ENCODE data around the gene ZNF689.

Gene ZNF689

GRCh38 chr16:30556125-30556473 is 54.1 kb downstream of the ZNF689 start:
- H3K4me3 ChIP-seq (replicated peaks; ENCODE audit: low read depth, low read length) = no peak overlapping the region
- TF ChIP-seq CTCF (IDR thresholded peaks at IDR 0.05; ENCODE audit: low read length, missing control alignments) = no peak
- DNase-seq (ENCODE audit: low read depth) = no peak

DNA sequence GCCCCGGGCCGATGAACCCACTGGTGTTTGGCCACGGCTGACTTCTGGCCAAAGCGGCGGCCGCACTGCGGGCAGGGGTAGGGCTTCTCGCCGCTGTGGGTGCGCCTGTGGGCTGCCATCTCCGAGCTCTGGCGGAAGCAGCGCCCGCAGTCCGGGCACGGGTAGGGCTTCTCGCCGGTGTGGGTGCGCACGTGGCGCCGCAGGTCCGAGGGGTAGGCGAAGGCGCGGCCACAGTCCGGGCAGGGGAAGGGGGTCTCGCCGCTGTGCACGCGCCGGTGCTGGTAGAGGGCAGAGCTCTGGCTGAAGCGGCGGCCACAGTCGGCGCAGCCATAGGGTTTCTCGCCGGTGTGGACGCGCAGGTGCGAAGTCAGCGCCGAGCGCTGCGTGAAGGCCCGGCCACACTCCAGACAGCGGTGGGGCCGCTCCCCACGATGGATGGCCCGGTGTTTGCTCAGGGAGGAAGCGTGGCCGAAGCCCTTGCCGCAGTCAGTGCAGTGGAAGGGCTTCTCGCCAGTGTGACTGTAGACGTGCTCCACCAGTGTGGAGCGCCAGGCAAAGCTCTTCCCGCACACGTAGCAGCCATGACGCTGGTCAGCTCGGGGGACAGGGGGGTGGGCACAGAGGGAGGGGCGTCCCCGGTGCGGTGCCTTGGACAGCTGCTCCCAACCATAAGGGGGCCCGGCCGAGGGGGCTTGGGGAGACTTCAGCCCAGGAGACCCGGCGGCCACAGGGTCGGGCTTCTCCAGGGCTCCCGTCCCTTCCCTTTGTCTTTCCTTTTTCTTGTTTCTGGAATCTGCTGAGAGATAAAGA is 54.7 kb downstream of the ZNF689 start:
- no peak overlapping the region for H3K4me3 ChIP-seq (replicated peaks; ENCODE audit: low read depth, low read length)
- no peak for DNase-seq (ENCODE audit: low read depth)
- TF ChIP-seq CTCF (IDR thresholded peaks at IDR 0.05; ENCODE audit: low read length, missing control alignments) = no peak

GRCh38 chr16:30554557-30555314 is 55.5 kb downstream of the ZNF689 start:
- TF ChIP-seq CTCF (IDR thresholded peaks at IDR 0.05; ENCODE audit: low read length, missing control alignments) = no peak
- no peak for DNase-seq (ENCODE audit: low read depth)
- no peak overlapping the region for H3K4me3 ChIP-seq (replicated peaks; ENCODE audit: low read depth, low read length)

DNA sequence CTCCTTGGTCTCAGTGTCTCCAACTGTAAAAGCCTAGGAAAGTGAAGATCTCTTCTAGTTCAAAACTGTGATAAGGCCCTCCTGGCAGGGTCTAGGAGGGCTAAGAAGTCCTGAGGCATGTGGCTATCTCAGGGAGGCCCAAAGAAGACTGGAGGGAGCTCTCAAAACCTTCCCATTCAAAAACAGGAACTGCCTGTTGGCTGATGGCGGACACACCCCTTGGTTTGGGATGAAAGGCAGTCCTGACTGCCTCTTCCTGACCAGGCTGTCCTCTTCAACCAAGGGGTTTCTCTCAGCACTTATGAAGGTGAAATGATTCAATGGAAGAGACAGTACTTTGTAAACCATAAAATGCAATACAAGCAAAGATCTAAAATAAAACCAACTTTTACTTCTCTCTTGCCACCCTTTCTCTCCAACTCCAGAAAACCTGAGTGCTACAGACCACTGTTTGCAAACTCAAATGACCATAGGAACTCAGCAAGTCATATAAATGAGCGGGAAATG is 56.7 kb downstream of the ZNF689 start:
- H3K4me3 ChIP-seq (replicated peaks; ENCODE audit: low read depth, low read length) = no peak overlapping the region
- no peak for TF ChIP-seq CTCF (IDR thresholded peaks at IDR 0.05; ENCODE audit: low read length, missing control alignments)
- DNase-seq (ENCODE audit: low read depth) = no peak

GRCh38 chr16:30552956-30553355 is 57.2 kb downstream of the ZNF689 start:
- H3K4me3 ChIP-seq (replicated peaks; ENCODE audit: low read depth, low read length) = no peak overlapping the region
- DNase-seq (ENCODE audit: low read depth) = no peak
- no peak for TF ChIP-seq CTCF (IDR thresholded peaks at IDR 0.05; ENCODE audit: low read length, missing control alignments)
